ENCODE measurements around the gene MAP3K1.
"Not testable (repeated sequence)": the region's sequence is repeated elsewhere in the genome, so short reads cannot be mapped to it uniquely, and the experiment has no call there.

The MAP3K1 gene

GRCh38 chr5:56774957-56775356 is 40.4 kb upstream of the MAP3K1 start:
- H3K4me3 ChIP-seq (ENCODE audit: low read length) = no peak overlapping the region
- TF ChIP-seq CTCF (IDR thresholded peaks at IDR 0.05; ENCODE audit: low read depth, low read length) (no peak), EZH2phosphoT487 (IDR thresholded peaks at IDR 0.05; ENCODE audit: low read depth) (no peak)
- no peak overlapping the region for H3K27ac ChIP-seq (ENCODE audit: low read length)

GRCh38 chr5:56776212-56776846 is 39.0 kb upstream of the MAP3K1 start:
- not testable (repeated sequence) for H3K27me3 ChIP-seq (ENCODE audit: low read depth, low read length); H2AFZ ChIP-seq (ENCODE audit: low read depth, low read length); H3K79me2 ChIP-seq (ENCODE audit: low read length); H3K9ac ChIP-seq (ENCODE audit: low read length); H3K36me3 ChIP-seq (replicated peaks; ENCODE audit: low read depth, low read length); H4K20me1 ChIP-seq (ENCODE audit: insufficient read depth, low read length); H3K9me3 ChIP-seq (ENCODE audit: insufficient read depth, low read length); H3K27ac ChIP-seq (ENCODE audit: low read length); H3K4me3 ChIP-seq (ENCODE audit: low read length); H3K4me2 ChIP-seq (ENCODE audit: low read length)
- peaks cover 19% of the 10 kb centered on the region for H3K4me1 ChIP-seq (ENCODE audit: low read length)

More at GRCh38 chr5:56774957-56775356, 40.4 kb upstream of the MAP3K1 start:
- Histone ChIP-seq H3K4me1 (ENCODE audit: low read length) (peaks cover 27% of the 10 kb centered on the region), H3K79me2 (ENCODE audit: low read length) (no peaks in the 10 kb centered on the region), H3K4me2 (ENCODE audit: low read length) (no peak overlapping the region), H3K9ac (ENCODE audit: low read length) (no peak overlapping the region), H2AFZ (ENCODE audit: low read depth, low read length) (no peak overlapping the region), H3K9me3 (ENCODE audit: insufficient read depth, low read length) (no peaks in the 10 kb centered on the region), H3K27me3 (ENCODE audit: low read depth, low read length) (no peaks in the 10 kb centered on the region), H3K36me3 (replicated peaks; ENCODE audit: low read depth, low read length) (no peaks in the 10 kb centered on the region), H4K20me1 (ENCODE audit: insufficient read depth, low read length) (no peaks in the 10 kb centered on the region)

GRCh38 chr5:56783261-56783660 is 32.1 kb upstream of the MAP3K1 start:
- Histone ChIP-seq H3K4me3 (ENCODE audit: low read length) (no peak overlapping the region), H4K20me1 (ENCODE audit: insufficient read depth, low read length) (no peaks in the 10 kb centered on the region), H3K27me3 (ENCODE audit: low read depth, low read length) (no peaks in the 10 kb centered on the region), H2AFZ (ENCODE audit: low read depth, low read length) (no peak overlapping the region), H3K27ac (ENCODE audit: low read length) (no peak overlapping the region), H3K9me3 (ENCODE audit: insufficient read depth, low read length) (no peaks in the 10 kb centered on the region), H3K36me3 (replicated peaks; ENCODE audit: low read depth, low read length) (no peaks in the 10 kb centered on the region), H3K4me1 (ENCODE audit: low read length) (no peaks in the 10 kb centered on the region), H3K9ac (ENCODE audit: low read length) (no peak overlapping the region), H3K79me2 (ENCODE audit: low read length) (no peaks in the 10 kb centered on the region), H3K4me2 (ENCODE audit: low read length) (no peak overlapping the region)
- no peak for TF ChIP-seq CTCF (IDR thresholded peaks at IDR 0.05; ENCODE audit: low read depth, low read length)
- TF ChIP-seq EZH2phosphoT487 (IDR thresholded peaks at IDR 0.05; ENCODE audit: low read depth) = no peak

GRCh38 chr5:56786346-56786745 is 29.0 kb upstream of the MAP3K1 start:
- H3K9me3 ChIP-seq (ENCODE audit: insufficient read depth, low read length) = no peaks in the 10 kb centered on the region
- no peaks in the 10 kb centered on the region for H4K20me1 ChIP-seq (ENCODE audit: insufficient read depth, low read length)
- TF ChIP-seq CTCF (IDR thresholded peaks at IDR 0.05; ENCODE audit: low read depth, low read length) (no peak), EZH2phosphoT487 (IDR thresholded peaks at IDR 0.05; ENCODE audit: low read depth) (no peak)
- H3K36me3 ChIP-seq (replicated peaks; ENCODE audit: low read depth, low read length) = no peaks in the 10 kb centered on the region
- no peaks in the 10 kb centered on the region for H3K79me2 ChIP-seq (ENCODE audit: low read length)
- H3K4me3 ChIP-seq (ENCODE audit: low read length) = no peak overlapping the region
- no peaks in the 10 kb centered on the region for H3K27me3 ChIP-seq (ENCODE audit: low read depth, low read length)
- peaks cover 3% of the 10 kb centered on the region; the same call in 1 of the 2 replicates for H3K4me1 ChIP-seq (ENCODE audit: low read length)
- no peak overlapping the region for H3K9ac ChIP-seq (ENCODE audit: low read length)
- H3K27ac ChIP-seq (ENCODE audit: low read length) = no peak overlapping the region
- H3K4me2 ChIP-seq (ENCODE audit: low read length) = no peak overlapping the region
- no peak overlapping the region for H2AFZ ChIP-seq (ENCODE audit: low read depth, low read length)

Measured in OCI-LY3 (cell line).